ENCODE data around the gene LHX3.

- TF ChIP-seq CTCF (IDR thresholded peaks at IDR 0.05) (no peak), POLR2A (IDR thresholded peaks at IDR 0.05) (no peak), POLR2AphosphoS5 (IDR thresholded peaks at IDR 0.05; ENCODE audit: insufficient read depth in 1 of 2, low read depth in 1 of 2) (no peak)
Observed at GRCh38 chr9:136228107-136228875, 23.4 kb upstream of the LHX3 start.
